HepG2 (cell line): Measurements from ENCODE around the gene HOXA7. TPM values are rescaled to one million over a fixed set of nuclear protein-coding genes. Genes with fewer than 3 reads are reported as not detected.

Experiments
- ATF7 ChIP-seq, 2 experiments: fragments of 450-650 bp in 1 of 2; sonication (generic) in 1 of 2; formaldehyde crosslinking in 1 of 2; IDR thresholded peaks; 2 replicates each; pipeline versions ENCODE4 v1.4.0 to v1.6.1; 2016 to 2020; ENCODE audit warnings: antibody characterized with exemption in 1 of 2, mild to moderate bottlenecking in 1 of 2, missing genetic modification reagents in 1 of 2
- DNMT3B ChIP-seq: conservative IDR thresholded peaks from 2 replicates; pipeline ENCODE4 v1.6.1; 2016; ENCODE audit warnings: missing biosample characterization, control low read depth
- FOXA1 ChIP-seq, 2 experiments: fragments of 450-650 bp in 1 of 2; sonication (generic) in 1 of 2; formaldehyde crosslinking in 1 of 2; IDR thresholded peaks; 2 replicates each; pipeline versions ENCODE4 v1.4.0 to v1.6.1; 2016 to 2020; ENCODE audit warnings: missing genetic modification reagents in 1 of 2
- KDM5B ChIP-seq: sonication (generic); formaldehyde crosslinking; IDR thresholded peaks from 2 replicates; pipeline ENCODE4 v1.4.0; 2020; ENCODE audit warnings: missing genetic modification reagents, mild to moderate bottlenecking, borderline replicate concordance
- SIN3B ChIP-seq: fragments of 150-350 bp; IDR thresholded peaks from 2 replicates; pipeline ENCODE4 v1.6.1; 2014; ENCODE audit warnings: low read length
- ZBTB3 ChIP-seq: sonication (generic); formaldehyde crosslinking; IDR thresholded peaks from 2 replicates; pipeline ENCODE4 v1.4.0; 2020; ENCODE audit warnings: low read depth, mild to moderate bottlenecking, moderate library complexity, missing genetic modification reagents, borderline replicate concordance
- ZFP62 ChIP-seq: sonication (generic); formaldehyde crosslinking; IDR thresholded peaks from 2 replicates; pipeline ENCODE4 v1.4.0; 2020; ENCODE audit warnings: missing genetic modification reagents
- ZNF180 ChIP-seq: sonication (generic); formaldehyde crosslinking; IDR thresholded peaks from 2 replicates; pipeline ENCODE4 v1.4.0; 2020; ENCODE audit warnings: low read depth, missing genetic modification reagents, borderline replicate concordance
- ZNF20 ChIP-seq: sonication (generic); formaldehyde crosslinking; IDR thresholded peaks from 2 replicates; pipeline ENCODE4 v1.4.0; 2020; ENCODE audit warnings: mild to moderate bottlenecking, moderate library complexity, missing genetic modification reagents
- ZNF251 ChIP-seq: sonication (generic); formaldehyde crosslinking; IDR thresholded peaks from 2 replicates; pipeline ENCODE4 v1.9.0; 2021; ENCODE audit warnings: mild to moderate bottlenecking, missing genetic modification reagents
- ZNF605 ChIP-seq: sonication (generic); formaldehyde crosslinking; IDR thresholded peaks from 2 replicates; pipeline ENCODE4 v1.8.0; 2022; ENCODE audit warnings: mild to moderate bottlenecking, missing genetic modification reagents
- ZNF619 ChIP-seq: sonication (generic); formaldehyde crosslinking; IDR thresholded peaks from 2 replicates; pipeline ENCODE4 v1.4.0; 2020; ENCODE audit warnings: mild to moderate bottlenecking, missing genetic modification reagents
- ZNF709 ChIP-seq: sonication (generic); formaldehyde crosslinking; IDR thresholded peaks from 2 replicates; pipeline ENCODE4 v1.5.0; 2020; ENCODE audit warnings: mild to moderate bottlenecking, missing genetic modification reagents
- polyA plus RNA-seq, 8 experiments: library from polyadenylated mRNA; depleted of rRNA in 3 of 8; stranded (reverse) in 7 of 8; unstranded in 1 of 8; fragments of >200 nt; fragmentation: Illumina TruSeq in 4 of 8; extraction: Trizol in 4 of 8; gene quantifications; 2 replicates each; pipeline versions ENCODE4 v1.2.1 to v1.2.3, GENCODE V29; 2011 to 2016; ENCODE audit warnings: low read depth in 4 of 8, missing spikeins in 1 of 8, mixed read lengths in 1 of 8; ENCODE audit not compliant: insufficient read depth in 1 of 8
- total RNA-seq, 5 experiments: library from RNA; depleted of rRNA; stranded (reverse); fragments of >200 nt; fragmentation: Illumina TruSeq; extraction: Trizol; gene quantifications; 2 replicates each; pipeline ENCODE4 v1.2.3, GENCODE V29; 2016; ENCODE audit warnings: low read depth in 1 of 5
- TF ChIP-seq, protein P1 (sequence below): sonication (generic); formaldehyde crosslinking; IDR thresholded peaks from 2 replicates; pipeline ENCODE4 v1.5.1; 2020; ENCODE audit warnings: mild to moderate bottlenecking, missing genetic modification reagents, borderline replicate concordance
- TF ChIP-seq, protein P2 (sequence below): IDR thresholded peaks from 2 replicates; pipeline ENCODE4 v1.4.0; 2020; ENCODE audit warnings: mild to moderate bottlenecking, missing genetic modification reagents
- TF ChIP-seq, protein P3 (sequence below): sonication (generic); formaldehyde crosslinking; IDR thresholded peaks from 2 replicates; pipeline ENCODE4 v1.9.0; 2021; ENCODE audit warnings: missing genetic modification reagents, borderline replicate concordance

Gene HOXA7
- total and polyA plus RNA-seq, 2 of the 13 experiments (the other 11 are each of a cell fraction or from before 2014, with no cell fraction given): 0.05 TPM; not detected in 1

DNA sequence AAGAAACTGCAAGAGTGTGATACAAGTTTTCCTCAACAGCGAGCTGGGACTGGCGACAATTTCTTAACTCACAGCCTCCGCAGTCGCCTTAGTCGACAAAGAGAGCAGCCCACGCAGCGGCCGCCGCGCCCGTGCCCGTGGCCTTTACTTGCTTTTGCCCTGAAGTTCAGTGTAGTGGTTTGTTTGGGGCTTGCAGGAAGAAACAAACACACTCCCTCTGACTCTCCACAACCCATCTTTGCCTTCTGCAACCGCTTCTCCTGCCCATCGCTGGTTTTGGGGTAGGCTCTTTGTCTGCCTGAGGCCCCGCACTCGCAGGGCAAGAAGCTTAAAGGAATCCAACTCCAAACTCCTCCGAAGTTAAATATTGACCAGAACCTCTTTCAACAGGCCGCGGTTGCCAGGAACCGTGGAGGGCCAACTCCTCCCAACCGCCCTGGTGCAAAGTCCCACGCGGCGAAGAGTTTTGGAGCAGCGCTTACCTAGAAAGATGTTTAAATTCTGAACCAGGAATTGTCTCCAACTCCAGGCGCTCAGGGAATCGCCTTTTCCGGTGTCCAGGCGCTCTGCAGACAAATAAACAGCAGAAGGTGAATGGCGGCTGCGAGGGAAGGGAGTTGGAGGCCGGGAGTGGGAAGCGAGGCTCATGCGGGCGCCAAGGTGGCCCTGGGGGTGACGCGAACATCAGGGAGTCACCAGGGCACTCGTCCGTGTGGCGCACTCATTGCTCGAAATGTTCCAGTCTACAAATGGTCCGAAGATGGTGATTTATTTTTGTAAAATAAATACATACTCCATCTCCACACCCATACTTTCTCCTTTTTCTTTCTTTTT is 34.2 kb downstream of the HOXA7 start (continued):
- TF ChIP-seq, protein P1, sequence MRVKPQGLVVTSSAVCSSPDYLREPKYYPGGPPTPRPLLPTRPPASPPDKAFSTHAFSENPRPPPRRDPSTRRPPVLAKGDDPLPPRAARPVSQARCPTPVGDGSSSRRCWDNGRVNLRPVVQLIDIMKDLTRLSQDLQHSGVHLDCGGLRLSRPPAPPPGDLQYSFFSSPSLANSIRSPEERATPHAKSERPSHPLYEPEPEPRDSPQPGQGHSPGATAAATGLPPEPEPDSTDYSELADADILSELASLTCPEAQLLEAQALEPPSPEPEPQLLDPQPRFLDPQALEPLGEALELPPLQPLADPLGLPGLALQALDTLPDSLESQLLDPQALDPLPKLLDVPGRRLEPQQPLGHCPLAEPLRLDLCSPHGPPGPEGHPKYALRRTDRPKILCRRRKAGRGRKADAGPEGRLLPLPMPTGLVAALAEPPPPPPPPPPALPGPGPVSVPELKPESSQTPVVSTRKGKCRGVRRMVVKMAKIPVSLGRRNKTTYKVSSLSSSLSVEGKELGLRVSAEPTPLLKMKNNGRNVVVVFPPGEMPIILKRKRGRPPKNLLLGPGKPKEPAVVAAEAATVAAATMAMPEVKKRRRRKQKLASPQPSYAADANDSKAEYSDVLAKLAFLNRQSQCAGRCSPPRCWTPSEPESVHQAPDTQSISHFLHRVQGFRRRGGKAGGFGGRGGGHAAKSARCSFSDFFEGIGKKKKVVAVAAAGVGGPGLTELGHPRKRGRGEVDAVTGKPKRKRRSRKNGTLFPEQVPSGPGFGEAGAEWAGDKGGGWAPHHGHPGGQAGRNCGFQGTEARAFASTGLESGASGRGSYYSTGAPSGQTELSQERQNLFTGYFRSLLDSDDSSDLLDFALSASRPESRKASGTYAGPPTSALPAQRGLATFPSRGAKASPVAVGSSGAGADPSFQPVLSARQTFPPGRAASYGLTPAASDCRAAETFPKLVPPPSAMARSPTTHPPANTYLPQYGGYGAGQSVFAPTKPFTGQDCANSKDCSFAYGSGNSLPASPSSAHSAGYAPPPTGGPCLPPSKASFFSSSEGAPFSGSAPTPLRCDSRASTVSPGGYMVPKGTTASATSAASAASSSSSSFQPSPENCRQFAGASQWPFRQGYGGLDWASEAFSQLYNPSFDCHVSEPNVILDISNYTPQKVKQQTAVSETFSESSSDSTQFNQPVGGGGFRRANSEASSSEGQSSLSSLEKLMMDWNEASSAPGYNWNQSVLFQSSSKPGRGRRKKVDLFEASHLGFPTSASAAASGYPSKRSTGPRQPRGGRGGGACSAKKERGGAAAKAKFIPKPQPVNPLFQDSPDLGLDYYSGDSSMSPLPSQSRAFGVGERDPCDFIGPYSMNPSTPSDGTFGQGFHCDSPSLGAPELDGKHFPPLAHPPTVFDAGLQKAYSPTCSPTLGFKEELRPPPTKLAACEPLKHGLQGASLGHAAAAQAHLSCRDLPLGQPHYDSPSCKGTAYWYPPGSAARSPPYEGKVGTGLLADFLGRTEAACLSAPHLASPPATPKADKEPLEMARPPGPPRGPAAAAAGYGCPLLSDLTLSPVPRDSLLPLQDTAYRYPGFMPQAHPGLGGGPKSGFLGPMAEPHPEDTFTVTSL (CRISPR knock-in tag): peak; percentile 72; the same call in 1 of the 2 replicates
- TF ChIP-seq, protein P2, sequence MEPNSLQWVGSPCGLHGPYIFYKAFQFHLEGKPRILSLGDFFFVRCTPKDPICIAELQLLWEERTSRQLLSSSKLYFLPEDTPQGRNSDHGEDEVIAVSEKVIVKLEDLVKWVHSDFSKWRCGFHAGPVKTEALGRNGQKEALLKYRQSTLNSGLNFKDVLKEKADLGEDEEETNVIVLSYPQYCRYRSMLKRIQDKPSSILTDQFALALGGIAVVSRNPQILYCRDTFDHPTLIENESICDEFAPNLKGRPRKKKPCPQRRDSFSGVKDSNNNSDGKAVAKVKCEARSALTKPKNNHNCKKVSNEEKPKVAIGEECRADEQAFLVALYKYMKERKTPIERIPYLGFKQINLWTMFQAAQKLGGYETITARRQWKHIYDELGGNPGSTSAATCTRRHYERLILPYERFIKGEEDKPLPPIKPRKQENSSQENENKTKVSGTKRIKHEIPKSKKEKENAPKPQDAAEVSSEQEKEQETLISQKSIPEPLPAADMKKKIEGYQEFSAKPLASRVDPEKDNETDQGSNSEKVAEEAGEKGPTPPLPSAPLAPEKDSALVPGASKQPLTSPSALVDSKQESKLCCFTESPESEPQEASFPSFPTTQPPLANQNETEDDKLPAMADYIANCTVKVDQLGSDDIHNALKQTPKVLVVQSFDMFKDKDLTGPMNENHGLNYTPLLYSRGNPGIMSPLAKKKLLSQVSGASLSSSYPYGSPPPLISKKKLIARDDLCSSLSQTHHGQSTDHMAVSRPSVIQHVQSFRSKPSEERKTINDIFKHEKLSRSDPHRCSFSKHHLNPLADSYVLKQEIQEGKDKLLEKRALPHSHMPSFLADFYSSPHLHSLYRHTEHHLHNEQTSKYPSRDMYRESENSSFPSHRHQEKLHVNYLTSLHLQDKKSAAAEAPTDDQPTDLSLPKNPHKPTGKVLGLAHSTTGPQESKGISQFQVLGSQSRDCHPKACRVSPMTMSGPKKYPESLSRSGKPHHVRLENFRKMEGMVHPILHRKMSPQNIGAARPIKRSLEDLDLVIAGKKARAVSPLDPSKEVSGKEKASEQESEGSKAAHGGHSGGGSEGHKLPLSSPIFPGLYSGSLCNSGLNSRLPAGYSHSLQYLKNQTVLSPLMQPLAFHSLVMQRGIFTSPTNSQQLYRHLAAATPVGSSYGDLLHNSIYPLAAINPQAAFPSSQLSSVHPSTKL (CRISPR knock-in tag): peak; percentile 81
- TF ChIP-seq, protein P3, sequence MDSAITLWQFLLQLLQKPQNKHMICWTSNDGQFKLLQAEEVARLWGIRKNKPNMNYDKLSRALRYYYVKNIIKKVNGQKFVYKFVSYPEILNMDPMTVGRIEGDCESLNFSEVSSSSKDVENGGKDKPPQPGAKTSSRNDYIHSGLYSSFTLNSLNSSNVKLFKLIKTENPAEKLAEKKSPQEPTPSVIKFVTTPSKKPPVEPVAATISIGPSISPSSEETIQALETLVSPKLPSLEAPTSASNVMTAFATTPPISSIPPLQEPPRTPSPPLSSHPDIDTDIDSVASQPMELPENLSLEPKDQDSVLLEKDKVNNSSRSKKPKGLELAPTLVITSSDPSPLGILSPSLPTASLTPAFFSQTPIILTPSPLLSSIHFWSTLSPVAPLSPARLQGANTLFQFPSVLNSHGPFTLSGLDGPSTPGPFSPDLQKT: no peak
- TF ChIP-seq ZNF709 (CRISPR knock-in tag): no peak; the same call in 1 of the 2 replicates
- no peak for TF ChIP-seq FOXA1 (IDR thresholded peaks at IDR 0.05)
- TF ChIP-seq FOXA1 (CRISPR knock-in tag; IDR thresholded peaks at IDR 0.05): peak; percentile 41; the same call in 1 of the 2 replicates
- peak; percentile 68 for TF ChIP-seq ZNF605 (CRISPR knock-in tag)
- no peak for TF ChIP-seq ZFP62 (CRISPR knock-in tag)
- no peak for TF ChIP-seq ZNF619
- TF ChIP-seq ATF7 (IDR thresholded peaks at IDR 0.05): no peak
- TF ChIP-seq ATF7 (CRISPR knock-in tag; IDR thresholded peaks at IDR 0.05): no peak; the same call in 1 of the 2 replicates
- TF ChIP-seq SIN3B: no peak
- 0 out of 2 replicates have a peak, but pooled peaks have one; percentile 51 for TF ChIP-seq DNMT3B (CRISPR knock-in tag)
- TF ChIP-seq ZNF180 (CRISPR knock-in tag): no peak
- no peak for TF ChIP-seq ZNF251
- no peak for TF ChIP-seq ZNF20 (CRISPR knock-in tag)
- TF ChIP-seq KDM5B (CRISPR knock-in tag): peak; percentile 16; the same call in 1 of the 2 replicates
- TF ChIP-seq ZBTB3: 0 out of 2 replicates have a peak, but pooled peaks have one; percentile 44
